Midbrain (tissue), 1 donor: ENCODE measurements around the gene XAB2.
"Not testable (repeated sequence)": the region's sequence is repeated elsewhere in the genome, so short reads cannot be mapped to it uniquely, and the experiment has no call there.

Source experiments
- DNase-seq: peaks from one replicate; lab custom pipeline; 2025; lab: John Stamatoyannopoulos, UW

XAB2 gene

GRCh38 chr19:7577422-7577821 lies 51.9 kb downstream of the XAB2 start:
- DNase-seq = not testable (repeated sequence)

DNA sequence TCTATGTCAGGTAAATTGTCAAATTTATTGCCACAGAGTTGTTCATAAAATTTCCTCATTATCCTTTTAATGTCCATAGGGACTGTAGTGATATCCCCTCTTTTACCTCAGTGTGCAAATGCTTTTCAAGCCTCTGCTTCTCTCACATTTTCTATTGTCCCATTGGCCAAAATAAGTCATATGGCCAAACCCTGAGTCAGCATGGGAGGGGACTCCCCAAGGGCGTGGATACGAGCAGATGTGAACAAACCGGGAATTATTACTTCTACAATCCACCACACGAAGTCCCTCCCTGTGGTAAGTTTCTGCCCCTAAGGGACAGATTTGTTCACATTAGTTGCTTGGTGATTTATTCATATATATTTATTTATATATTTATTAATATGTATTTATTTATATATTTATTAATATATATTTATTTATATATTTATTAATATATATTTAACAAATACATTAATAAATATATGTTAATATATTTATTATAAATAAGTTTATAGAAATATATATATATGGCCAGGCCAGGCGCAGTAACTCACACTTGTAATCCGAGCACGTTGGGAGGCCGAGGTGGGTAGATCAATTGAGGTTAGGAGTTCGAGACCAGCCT lies 53.8 kb downstream of the XAB2 start:
- no peak for DNase-seq

- no peak for DNase-seq
Observed at GRCh38 chr19:7570761-7571160, 58.6 kb downstream of the XAB2 start.
